Activated CD4-positive, alpha-beta memory T cell treated with anti-CD3 and anti-CD28 coated beads for 36 hours (primary cell): Measurements from ENCODE around the gene RBBP7. TPM values are rescaled to one million over a fixed set of nuclear protein-coding genes. Genes with fewer than 3 reads are reported as not detected.

Source experiments
- CTCF ChIA-PET: fragments of 350-600 bp; sonication (Branson Sonifier 250); formaldehyde crosslinking; loops from one replicate; lab custom pipeline; 2021; ENCODE audit warnings: antibody characterized with exemption, inconsistent platforms; lab: Charles Lee
- POLR2A ChIA-PET: fragments of 350-600 bp; sonication (Branson Sonifier 250); formaldehyde crosslinking; loops from one replicate; lab custom pipeline; 2021; ENCODE audit warnings: antibody characterized with exemption; lab: Charles Lee
- DNase-seq: peaks from one replicate; pipeline ENCODE4 v3.0.0-alpha.2; 2020
- H3K27ac Mint-ChIP-seq: one replicate; pipeline ENCODE4 v1.8.0; 2021; ENCODE audit warnings: mixed read lengths
- H3K27me3 Mint-ChIP-seq: one replicate; pipeline ENCODE4 v1.8.0; 2021; ENCODE audit warnings: mixed read lengths
- H3K36me3 Mint-ChIP-seq: one replicate; pipeline ENCODE4 v1.8.0; 2021; ENCODE audit warnings: mixed read lengths
- H3K4me1 Mint-ChIP-seq: one replicate; pipeline ENCODE4 v1.8.0; 2021; ENCODE audit warnings: low read depth, mixed read lengths
- H3K4me3 Mint-ChIP-seq: one replicate; pipeline ENCODE4 v1.8.0; 2021; ENCODE audit warnings: mild to moderate bottlenecking, mixed read lengths
- H3K9me3 Mint-ChIP-seq: one replicate; pipeline ENCODE4 v1.8.0; 2021; ENCODE audit warnings: mixed read lengths
- intact Hi-C: fragments of 100-400 bp; cut with micrococcal nuclease; formaldehyde crosslinking; loops from one replicate; pipeline ENCODE4 v1.15.1; 2023
- total RNA-seq, 2 experiments: library from RNA; stranded (reverse); gene quantifications; one replicate each; pipeline ENCODE4 v1.2.3, GENCODE V29; 2021

RBBP7 gene
- total RNA-seq = 100 to 1,000 TPM; 213 to 216 TPM

DNA sequence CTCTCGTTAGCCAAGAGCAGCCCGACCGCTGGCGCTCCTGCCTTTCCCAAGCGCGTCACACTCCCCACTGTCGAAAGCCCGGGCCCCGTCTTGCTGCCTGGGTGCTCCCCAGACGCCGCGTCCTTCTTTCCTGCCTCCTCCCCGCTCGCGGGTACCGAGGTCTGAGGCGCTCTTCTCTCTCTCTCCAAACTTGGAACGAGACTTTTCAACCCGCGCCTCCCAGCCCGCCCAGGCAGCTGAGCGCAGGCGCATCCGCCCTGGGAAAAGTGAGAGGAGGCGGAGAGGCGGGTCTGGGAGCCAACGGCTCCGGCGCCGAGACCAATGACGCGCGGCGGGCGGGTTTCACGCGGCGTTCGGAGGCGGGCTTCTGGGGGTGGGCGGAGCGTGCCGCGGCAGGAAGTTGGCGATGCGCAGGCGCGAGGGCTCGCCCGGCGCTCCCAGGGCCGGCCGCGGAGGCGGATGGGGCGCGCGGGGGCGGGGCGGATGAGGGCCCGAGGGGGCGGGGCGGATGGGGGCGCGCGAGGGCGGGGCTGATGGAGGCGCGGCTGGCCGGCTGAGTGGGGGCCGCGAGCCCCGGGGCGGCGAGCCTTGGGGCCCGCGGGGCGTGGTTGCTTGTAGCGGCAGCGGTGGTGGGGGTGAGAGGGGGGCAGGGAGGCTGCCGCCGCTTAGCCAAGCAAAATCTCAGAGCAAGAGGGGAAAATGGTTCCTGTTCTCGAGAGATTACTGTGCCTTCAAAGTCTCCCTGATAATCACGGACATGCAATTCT lies at the start of gene RBBP7:
RBBP7 (minus strand) TSS at position 268 of the 767 bp plus-strand sequence. CDS start 309 bp downstream, outside the sequence.
- peak; percentile 93 for DNase-seq
- Mint-ChIP-seq H3K4me1 (peaks cover 26% of the 10 kb centered on the region), H3K36me3 (peaks cover 22% of the 10 kb centered on the region), H3K4me3 (peak within 1 kb of the TSS; percentile 97), H3K27me3 (no peaks in the 10 kb centered on the region), H3K9me3 (no peaks in the 10 kb centered on the region), H3K27ac (peak within 1 kb of the TSS; percentile 98)
- ChIA-PET CTCF (interaction anchor here (2.8 kb wide), 1 partner anchor 12 kb away, joined by 15 read pairs; no protein-coding TSS in a partner anchor), POLR2A (interaction anchor here (0.6 to 1.4 kb wide), 2 partner anchors 10 to 80 kb away, joined by 3 to 5 read pairs; no protein-coding TSS in a partner anchor)
- intact Hi-C loops = loop anchor here (1.0 kb wide), 2 partner anchors 84 to 151 kb away; partner anchors contain the start of genes SYAP1 and TXLNG

DNA sequence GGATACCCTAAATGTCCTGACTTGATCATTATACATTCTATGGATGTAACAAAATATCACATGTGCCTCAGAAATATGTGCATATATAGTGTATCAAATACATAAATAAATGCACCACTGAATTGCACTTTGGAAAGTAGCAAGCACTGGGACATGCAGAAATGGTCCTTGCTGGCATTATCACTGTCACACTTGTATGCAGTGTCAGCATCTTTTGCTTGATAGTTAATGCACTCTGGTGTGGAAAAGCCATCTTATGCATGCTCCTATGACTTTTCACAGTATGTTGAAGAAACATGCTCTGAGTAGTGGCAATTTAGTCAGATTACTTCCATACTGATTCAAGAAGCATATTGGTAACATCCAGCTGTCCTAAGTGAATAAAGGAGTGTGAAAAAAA lies 48.8 kb upstream of the RBBP7 start:
- Mint-ChIP-seq H3K27ac (no peak overlapping the region), H3K9me3 (no peaks in the 10 kb centered on the region), H3K36me3 (no peaks in the 10 kb centered on the region), H3K27me3 (peaks cover 2% of the 10 kb centered on the region), H3K4me3 (no peak overlapping the region), H3K4me1 (no peaks in the 10 kb centered on the region)
- CTCF ChIA-PET = no interaction called here
- POLR2A ChIA-PET = no interaction called here
- DNase-seq = no peak
- intact Hi-C loops = no loop called here

DNA sequence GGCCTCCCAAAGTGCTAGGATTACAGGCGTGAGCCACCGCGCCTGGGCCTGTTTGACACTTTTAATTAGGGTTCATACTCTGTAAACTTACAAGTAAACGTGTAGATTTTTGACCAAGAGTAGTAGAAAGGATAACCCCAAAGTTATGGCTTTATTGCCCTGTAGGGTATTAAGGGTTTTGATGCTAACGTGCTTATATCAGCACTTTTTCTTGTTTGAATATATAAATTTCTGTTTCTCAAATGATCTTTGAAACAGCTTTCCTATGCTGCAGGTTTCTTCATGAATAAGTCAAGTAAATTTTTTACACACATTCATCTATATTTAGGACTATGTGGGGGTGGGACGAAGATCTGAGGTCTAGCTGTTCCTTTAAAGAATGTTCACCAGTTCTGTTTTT lies 47.0 kb upstream of the RBBP7 start:
- H3K4me1 Mint-ChIP-seq = no peaks in the 10 kb centered on the region
- H3K9me3 Mint-ChIP-seq = no peaks in the 10 kb centered on the region
- ChIA-PET CTCF (no interaction called here), POLR2A (no interaction called here)
- DNase-seq = no peak
- H3K27ac Mint-ChIP-seq = no peak overlapping the region
- no peaks in the 10 kb centered on the region for H3K36me3 Mint-ChIP-seq
- no peak overlapping the region for H3K4me3 Mint-ChIP-seq
- peaks cover 2% of the 10 kb centered on the region for H3K27me3 Mint-ChIP-seq
- intact Hi-C loops = no loop called here

DNA sequence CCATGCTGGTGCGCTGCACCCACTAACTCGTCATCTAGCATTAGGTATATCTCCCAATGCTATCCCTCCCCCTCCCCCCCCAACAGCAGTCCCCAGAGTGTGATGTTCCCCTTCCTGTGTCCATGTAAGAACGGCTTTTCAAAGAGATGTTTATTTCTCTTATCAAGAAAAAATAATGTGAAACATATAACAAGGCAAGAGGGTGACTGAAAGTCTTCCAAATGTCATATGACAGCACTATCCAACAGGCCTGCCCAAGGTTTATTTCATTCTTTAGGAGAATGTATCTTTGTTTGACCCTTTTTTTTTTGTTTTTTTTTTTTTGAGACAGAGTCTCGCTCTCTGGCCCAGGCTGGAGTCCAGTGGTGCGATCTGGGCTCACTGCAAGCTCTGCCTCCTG lies 46.4 kb upstream of the RBBP7 start:
- ChIA-PET POLR2A (no interaction called here), CTCF (no interaction called here)
- no peaks in the 10 kb centered on the region for H3K9me3 Mint-ChIP-seq

DNA sequence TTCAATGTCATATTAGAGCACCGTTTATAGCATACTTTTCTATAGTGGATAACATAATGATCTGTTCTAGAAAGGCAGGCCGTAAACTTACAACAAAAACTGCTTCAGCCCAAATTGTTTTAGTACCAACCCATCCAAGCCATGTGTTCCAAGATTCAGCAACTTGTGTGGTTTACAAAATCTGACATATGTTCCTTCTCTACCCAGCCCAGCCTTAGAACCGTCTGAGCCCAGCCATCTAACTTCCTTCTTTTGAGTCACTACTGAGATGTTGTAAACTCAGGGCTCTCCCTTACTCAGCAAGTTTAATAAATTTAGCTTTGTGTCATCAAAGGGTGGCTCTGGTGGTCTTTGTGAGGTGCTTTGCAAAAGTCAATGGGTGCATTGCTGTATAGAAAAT lies 43.9 kb upstream of the RBBP7 start:
- Mint-ChIP-seq H3K27ac (no peak overlapping the region), H3K9me3 (no peaks in the 10 kb centered on the region), H3K4me3 (no peak overlapping the region), H3K36me3 (no peaks in the 10 kb centered on the region), H3K4me1 (no peaks in the 10 kb centered on the region), H3K27me3 (no peaks in the 10 kb centered on the region)
- DNase-seq = no peak
- POLR2A ChIA-PET = no interaction called here
- CTCF ChIA-PET = no interaction called here
- intact Hi-C loops = no loop called here

More for the DNA sequence above, 46.4 kb upstream of the RBBP7 start:
- no peaks in the 10 kb centered on the region for H3K36me3 Mint-ChIP-seq
- intact Hi-C loops = no loop called here
- H3K4me1 Mint-ChIP-seq = no peaks in the 10 kb centered on the region
- DNase-seq = no peak
- peaks cover 2% of the 10 kb centered on the region for H3K27me3 Mint-ChIP-seq
- H3K4me3 Mint-ChIP-seq = no peak overlapping the region
- H3K27ac Mint-ChIP-seq = no peak overlapping the region

DNA sequence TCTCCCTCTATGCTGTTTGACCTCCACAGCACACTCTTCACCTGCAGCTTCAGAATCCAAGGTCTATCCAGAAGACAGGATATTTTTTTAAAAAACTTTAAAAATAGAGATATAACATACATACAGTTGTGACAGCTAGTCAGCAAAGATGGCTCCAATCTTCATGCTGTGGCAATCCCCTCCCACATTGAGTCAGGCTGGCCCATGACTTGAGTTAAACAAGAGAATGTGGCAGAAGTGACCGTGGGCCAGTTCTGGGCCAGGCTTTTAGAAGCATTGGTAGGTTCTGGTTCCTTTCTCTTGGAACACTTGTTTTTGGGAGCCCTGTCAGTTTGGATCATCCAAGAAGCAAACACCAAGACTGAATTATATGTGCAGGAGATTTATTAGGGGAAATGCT lies 40.2 kb upstream of the RBBP7 start:
- intact Hi-C loops = no loop called here
- DNase-seq = no peak
- Mint-ChIP-seq H3K4me3 (no peak overlapping the region), H3K4me1 (no peaks in the 10 kb centered on the region), H3K36me3 (no peaks in the 10 kb centered on the region), H3K27me3 (peaks cover 2% of the 10 kb centered on the region), H3K27ac (no peak overlapping the region), H3K9me3 (no peaks in the 10 kb centered on the region)
- ChIA-PET CTCF (no interaction called here), POLR2A (no interaction called here)

DNA sequence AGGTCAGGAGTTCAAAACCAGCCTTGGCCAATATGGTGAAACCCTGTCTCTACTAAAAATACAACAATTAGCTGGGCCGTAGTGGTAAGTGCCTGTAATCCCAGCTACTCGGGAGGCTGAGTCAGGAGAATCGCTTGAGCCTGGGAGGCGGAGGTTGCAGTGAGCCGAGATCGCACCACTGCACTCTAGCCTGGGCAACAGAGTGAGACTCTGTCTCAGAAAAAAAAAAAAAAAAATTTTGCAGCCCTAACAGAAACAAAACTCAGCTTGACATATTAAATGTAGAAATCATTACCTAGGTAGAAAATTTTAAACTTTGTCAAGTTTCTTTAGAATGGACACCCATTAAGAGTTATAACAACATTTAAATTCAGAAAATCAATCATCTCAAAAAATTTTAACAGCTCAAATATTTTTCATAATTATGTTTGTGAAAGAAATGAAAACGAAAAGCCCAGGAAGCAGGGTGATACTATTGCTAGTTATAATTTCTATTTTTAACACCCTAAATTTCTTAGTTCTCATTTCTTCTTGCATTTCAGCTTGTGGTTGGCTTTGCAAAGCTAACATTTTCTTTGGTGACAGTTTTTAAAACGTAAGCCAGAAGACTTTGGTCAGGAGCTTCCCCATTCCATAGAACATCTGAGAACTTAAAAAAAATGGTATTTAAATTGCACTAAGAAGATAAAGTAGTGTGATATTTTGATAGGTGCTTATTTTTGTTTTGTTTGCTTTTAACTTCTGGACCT lies 33.3 kb upstream of the RBBP7 start:
- no peaks in the 10 kb centered on the region for H3K4me1 Mint-ChIP-seq
- peaks cover 4% of the 10 kb centered on the region for H3K27me3 Mint-ChIP-seq
- no peak overlapping the region for H3K4me3 Mint-ChIP-seq
- POLR2A ChIA-PET = no interaction called here
- no peaks in the 10 kb centered on the region for H3K9me3 Mint-ChIP-seq
- CTCF ChIA-PET = no interaction called here
- H3K27ac Mint-ChIP-seq = no peak overlapping the region
- no peaks in the 10 kb centered on the region for H3K36me3 Mint-ChIP-seq
- DNase-seq = no peak
- intact Hi-C loops = no loop called here

DNA sequence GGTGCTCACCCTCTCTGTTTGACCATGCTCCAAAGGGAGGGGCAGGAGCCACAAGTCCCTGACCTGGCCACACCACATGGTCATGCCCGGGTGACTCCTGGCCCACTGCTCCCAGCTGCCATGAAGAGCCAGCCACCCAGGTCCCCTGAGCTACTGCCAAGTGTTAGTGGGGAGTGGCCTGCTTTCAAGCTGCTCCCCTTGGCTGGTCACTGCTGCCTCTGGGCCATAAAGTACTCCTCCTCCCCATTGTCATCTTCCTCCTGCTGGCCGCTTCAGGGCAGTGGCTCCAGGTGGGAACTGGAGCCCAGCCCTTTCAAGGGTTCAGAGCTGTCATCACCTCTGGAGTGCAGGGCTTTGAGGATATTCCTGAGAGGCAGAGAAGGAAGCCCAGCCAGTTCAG lies 27.3 kb upstream of the RBBP7 start:
- H3K27me3 Mint-ChIP-seq = no peaks in the 10 kb centered on the region
- H3K4me3 Mint-ChIP-seq = no peak overlapping the region
- peaks cover 6% of the 10 kb centered on the region for H3K4me1 Mint-ChIP-seq
- CTCF ChIA-PET = interaction anchor here (1.2 kb wide), 1 partner anchor 14 kb away, joined by 4 read pairs; no protein-coding TSS in a partner anchor
- no peaks in the 10 kb centered on the region for H3K9me3 Mint-ChIP-seq
- no peaks in the 10 kb centered on the region for H3K36me3 Mint-ChIP-seq
- intact Hi-C loops = no loop called here
- no peak for DNase-seq
- H3K27ac Mint-ChIP-seq = no peak overlapping the region
- POLR2A ChIA-PET = no interaction called here

DNA sequence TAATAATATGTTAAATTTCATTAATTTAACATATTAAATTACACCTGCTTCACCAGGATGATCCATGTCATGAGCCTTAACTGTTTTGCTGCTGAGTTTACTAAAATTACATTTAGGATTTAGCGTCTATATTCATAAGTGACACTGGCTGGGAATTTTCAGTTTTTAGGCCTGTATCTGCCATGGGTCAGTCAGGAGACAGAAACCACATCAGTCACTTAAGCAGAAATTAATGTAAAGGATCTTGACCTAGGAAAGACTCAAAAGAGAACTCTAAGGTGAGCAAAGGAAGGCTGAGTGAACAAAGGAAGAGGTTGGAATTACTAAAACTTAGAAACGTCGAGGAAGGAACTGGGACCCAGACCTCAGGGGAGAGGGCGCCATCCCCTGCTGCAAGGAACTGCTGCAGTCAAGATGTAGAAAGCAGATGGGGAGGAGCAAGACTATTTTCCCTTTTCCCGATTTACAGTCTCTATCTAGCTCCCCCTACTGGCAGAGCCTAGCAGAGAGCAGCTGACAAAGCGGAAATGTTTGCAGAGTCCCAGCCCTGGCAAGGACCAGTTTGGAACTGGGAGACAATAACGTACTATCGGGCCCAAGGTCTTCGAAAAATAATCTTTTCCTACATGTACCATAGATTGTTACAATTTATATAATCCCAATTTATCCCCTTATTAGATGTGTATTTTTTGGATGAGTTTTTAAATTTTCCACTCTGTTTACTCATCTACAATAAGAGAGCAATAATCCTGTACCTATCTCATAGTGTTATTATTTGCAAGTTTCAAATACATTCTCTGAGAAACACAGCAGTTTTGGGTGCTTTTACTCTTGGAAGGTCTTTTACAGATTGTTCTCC lies 22.6 kb upstream of the RBBP7 start:
- DNase-seq = peak; percentile 69
- intact Hi-C loops = loop anchor here (1.0 kb wide), 2 partner anchors 9 to 66 kb away; no protein-coding TSS in a partner anchor
- POLR2A ChIA-PET = no interaction called here
- Mint-ChIP-seq H3K27me3 (peaks cover 2% of the 10 kb centered on the region), H3K27ac (peak overlapping the region; percentile 21), H3K4me1 (peaks cover 19% of the 10 kb centered on the region), H3K9me3 (no peaks in the 10 kb centered on the region), H3K36me3 (no peaks in the 10 kb centered on the region), H3K4me3 (no peak overlapping the region)
- CTCF ChIA-PET = interaction anchor here (0.7 to 3.6 kb wide), 8 partner anchors 11 to 154 kb away, joined by 3 to 45 read pairs (median 4); no protein-coding TSS in a partner anchor

DNA sequence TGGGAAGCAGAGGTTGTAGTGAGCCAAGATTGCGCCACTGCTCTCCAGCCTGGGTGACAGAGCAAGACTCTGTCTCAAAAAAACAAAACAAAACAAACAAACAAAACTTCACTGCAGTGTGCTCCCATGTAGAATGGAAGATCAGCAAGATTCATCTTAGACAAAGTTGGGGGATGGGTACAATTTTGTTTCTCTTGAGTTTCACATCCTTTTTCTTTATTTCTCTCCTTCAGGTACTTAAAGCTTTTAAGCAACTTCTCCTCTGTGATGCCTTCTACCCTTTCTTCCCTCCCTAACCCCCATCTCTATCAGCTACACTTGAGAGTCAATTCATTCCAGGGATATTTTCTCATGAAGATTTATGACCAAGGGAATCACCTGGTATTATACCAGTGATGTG lies 15.5 kb upstream of the RBBP7 start:
- intact Hi-C loops = no loop called here
- Mint-ChIP-seq H3K4me1 (peaks cover 15% of the 10 kb centered on the region), H3K9me3 (no peaks in the 10 kb centered on the region), H3K27me3 (peaks cover 4% of the 10 kb centered on the region), H3K27ac (no peak overlapping the region), H3K36me3 (no peaks in the 10 kb centered on the region), H3K4me3 (no peak overlapping the region)
- DNase-seq = no peak
- POLR2A ChIA-PET = no interaction called here
- CTCF ChIA-PET = interaction anchor here (0.8 to 2.1 kb wide), 4 partner anchors 12 to 161 kb away, joined by 3 to 8 read pairs (median 4); no protein-coding TSS in a partner anchor

DNA sequence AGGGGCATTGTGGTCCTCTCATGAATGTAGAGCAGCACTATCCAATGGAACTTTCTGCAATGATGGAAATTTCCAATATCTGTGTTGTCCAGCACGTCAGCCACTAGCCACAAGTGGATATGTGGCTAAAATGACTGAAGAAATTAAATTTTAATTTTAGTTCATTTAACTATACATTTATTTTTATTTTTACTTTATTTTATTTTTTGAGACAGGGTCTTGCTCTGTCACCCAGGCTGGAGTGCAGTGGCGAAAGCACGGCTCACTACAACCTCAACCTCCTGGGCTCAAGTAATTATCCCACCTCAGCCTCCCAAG lies 13.3 kb upstream of the RBBP7 start:
- Mint-ChIP-seq H3K4me3 (no peak overlapping the region), H3K27ac (no peak overlapping the region), H3K36me3 (no peaks in the 10 kb centered on the region), H3K27me3 (peaks cover 2% of the 10 kb centered on the region), H3K9me3 (no peaks in the 10 kb centered on the region), H3K4me1 (peaks cover 6% of the 10 kb centered on the region)
- CTCF ChIA-PET = interaction anchor here (0.6 to 5.0 kb wide), 21 partner anchors 8 to 199 kb away, joined by 3 to 53 read pairs (median 4); partner anchors contain the start of genes RBBP7 and REPS2
- intact Hi-C loops = loop anchor here (1.0 to 5.0 kb wide), 3 partner anchors 9 to 163 kb away; partner anchors contain the start of gene REPS2
- POLR2A ChIA-PET = interaction anchor here (1.0 to 1.1 kb wide), 2 partner anchors 15 to 164 kb away, joined by 3 read pairs; no protein-coding TSS in a partner anchor
- no peak for DNase-seq
